ENCODE measurements around the gene MELTF.
"Not testable (repeated sequence)": the region's sequence is repeated elsewhere in the genome, so short reads cannot be mapped to it uniquely, and the experiment has no call there.

The MELTF gene

GRCh38 chr3:197029511-197030167, at the start of gene MELTF:
TSS of gene MELTF (minus strand) at chr3:197029817. CDS start at chr3:197029702, 115 bp downstream.
- no peak for DNase-seq (ENCODE audit: low read depth, low spot score)
- H3K4me3 ChIP-seq (ENCODE audit: low read depth, low read length): peak within 1 kb of the TSS; percentile 52
- CTCF ChIA-PET: interaction anchor here (0.5 to 6.5 kb wide), 32 partner anchors 8 to 765 kb away, joined by 3 to 80 read pairs (median 4); partner anchors contain the start of gene NCBP2
- peak; percentile 39 for TF ChIP-seq CTCF (IDR thresholded peaks at IDR 0.05; ENCODE audit: insufficient read depth, low read length, missing control alignments)
- POLR2A ChIA-PET: no interaction called here

- no peak for TF ChIP-seq CTCF (IDR thresholded peaks at IDR 0.05; ENCODE audit: insufficient read depth, low read length, missing control alignments)
- ChIA-PET CTCF (interaction anchor here (1.7 kb wide), 1 partner anchor 111 kb away, joined by 4 read pairs; no protein-coding TSS in a partner anchor), POLR2A (no interaction called here)
- no peak for DNase-seq (ENCODE audit: low read depth, low spot score)
- no peak overlapping the region for H3K4me3 ChIP-seq (ENCODE audit: low read depth, low read length)
Measured at GRCh38 chr3:197076415-197076814, 46.8 kb upstream of the MELTF start.

- TF ChIP-seq CTCF (IDR thresholded peaks at IDR 0.05; ENCODE audit: insufficient read depth, low read length, missing control alignments): no peak
- no peak for DNase-seq (ENCODE audit: low read depth, low spot score)
- CTCF ChIA-PET: interaction anchor here (0.7 to 2.0 kb wide), 2 partner anchors 29 to 38 kb away, joined by 3 to 11 read pairs; partner anchors contain the start of gene MELTF
- POLR2A ChIA-PET: no interaction called here
- H3K4me3 ChIP-seq (ENCODE audit: low read depth, low read length): no peak overlapping the region
Measured at GRCh38 chr3:197068077-197068476, 38.5 kb upstream of the MELTF start.

- H3K4me3 ChIP-seq (ENCODE audit: low read depth, low read length): no peak overlapping the region
- TF ChIP-seq CTCF (IDR thresholded peaks at IDR 0.05; ENCODE audit: insufficient read depth, low read length, missing control alignments): no peak
- POLR2A ChIA-PET: no interaction called here
- no peak for DNase-seq (ENCODE audit: low read depth, low spot score)
- CTCF ChIA-PET: interaction anchor here (1.3 kb wide), 1 partner anchor 35 kb away, joined by 4 read pairs; the partner anchor contains the start of gene MELTF
Measured at GRCh38 chr3:197064771-197065170, 35.2 kb upstream of the MELTF start.

- no peak for DNase-seq (ENCODE audit: low read depth, low spot score)
- no peak for TF ChIP-seq CTCF (IDR thresholded peaks at IDR 0.05; ENCODE audit: insufficient read depth, low read length, missing control alignments)
- POLR2A ChIA-PET: no interaction called here
- no peak overlapping the region for H3K4me3 ChIP-seq (ENCODE audit: low read depth, low read length)
- CTCF ChIA-PET: no interaction called here
Measured at GRCh38 chr3:197062446-197062845, 32.8 kb upstream of the MELTF start.

- CTCF ChIA-PET; POLR2A ChIA-PET; H3K4me3 ChIP-seq (ENCODE audit: low read depth, low read length); DNase-seq (ENCODE audit: low read depth, low spot score): not testable (repeated sequence)
Measured at GRCh38 chr3:197051637-197052036, 22.0 kb upstream of the MELTF start.

- TF ChIP-seq CTCF (IDR thresholded peaks at IDR 0.05; ENCODE audit: insufficient read depth, low read length, missing control alignments): no peak
- ChIA-PET CTCF (no interaction called here), POLR2A (no interaction called here)
- no peak overlapping the region for H3K4me3 ChIP-seq (ENCODE audit: low read depth, low read length)
- DNase-seq (ENCODE audit: low read depth, low spot score): no peak
Measured at GRCh38 chr3:197050511-197050910, 20.9 kb upstream of the MELTF start.
